Epithelial cell of proximal tubule (primary cell): ENCODE measurements around the gene RNF157. TPM values are rescaled to one million over a fixed set of nuclear protein-coding genes. Genes with fewer than 3 reads are reported as not detected.

Source experiments
- DNase-seq: peaks from one replicate; pipeline ENCODE4 v3.0.0-alpha.2; 2011; ENCODE audit warnings: low read depth
- H3K4me3 ChIP-seq: 2 replicates; pipeline ENCODE4 v1.5.1; 2011; ENCODE audit warnings: low read depth, mild to moderate bottlenecking, low read length
- CTCF ChIP-seq: conservative IDR thresholded peaks from 2 replicates; pipeline ENCODE4 v1.5.1; 2012; ENCODE audit warnings: low read depth, mild to moderate bottlenecking, low read length
- total RNA-seq: library from RNA; depleted of rRNA; stranded (reverse); fragments of >200 nt; gene quantifications from 2 replicates; pipeline ENCODE4 v1.2.3, GENCODE V29; 2015

Gene RNF157
- total RNA-seq, 1 donor from 2014 or later: 10.0 TPM

GRCh38 chr17:76147211-76148014 is 92.9 kb downstream of the RNF157 start:
- DNase-seq: no peak
- no peak overlapping the region for H3K4me3 ChIP-seq
- TF ChIP-seq CTCF: peak; percentile 57

GRCh38 chr17:76146053-76146851 is 94.0 kb downstream of the RNF157 start:
- no peak overlapping the region for H3K4me3 ChIP-seq
- no peak for TF ChIP-seq CTCF
- DNase-seq: no peak

- DNase-seq: no peak
- no peak for TF ChIP-seq CTCF
- no peak overlapping the region for H3K4me3 ChIP-seq
Observed at GRCh38 chr17:76145231-76146052, 94.9 kb downstream of the RNF157 start.

- TF ChIP-seq CTCF: no peak
- no peak for DNase-seq
- H3K4me3 ChIP-seq: no peak overlapping the region
Observed at GRCh38 chr17:76142585-76143041, 97.7 kb downstream of the RNF157 start.

GRCh38 chr17:76142039-76142584 is 98.2 kb downstream of the RNF157 start:
- no peak for TF ChIP-seq CTCF
- no peak overlapping the region for H3K4me3 ChIP-seq
- no peak for DNase-seq

GRCh38 chr17:76141212-76142038 is 98.9 kb downstream of the RNF157 start, which contains the start of gene FOXJ1:
FOXJ1 (minus strand) TSS chr17:76141245; CDS start chr17:76140395, 850 bp downstream.
- peak within 1 kb of the TSS; percentile 62 for H3K4me3 ChIP-seq
- no peak for TF ChIP-seq CTCF
- DNase-seq: no peak
